ENCODE measurements around the gene GNG4. TPM values are rescaled to one million over a fixed set of nuclear protein-coding genes. Genes with fewer than 3 reads are reported as not detected.

The GNG4 gene
- total and polyA plus RNA-seq, 2 donors (not counting 1 experiment from before 2014, with no cell fraction given), result under 0.01 to 0.06 TPM

- H2AFZ ChIP-seq (ENCODE audit: low read length), result no peak overlapping the region
- H3K9me3 ChIP-seq (ENCODE audit: control insufficient read depth, insufficient read depth, low read depth, low read length), result no peaks in the 10 kb centered on the region
- no peak overlapping the region for H3K4me2 ChIP-seq (ENCODE audit: extremely low read depth, insufficient read depth, low read length)
- H3K4me1 ChIP-seq (ENCODE audit: control insufficient read depth, extremely low read depth, insufficient read depth, low read length), result no peaks in the 10 kb centered on the region
- H3K4me3 ChIP-seq (replicated peaks in 1 of 4; ENCODE audit: control extremely low read depth in 1 of 4, insufficient read depth in 1 of 4, low read depth in 3 of 4, low read length in 4 of 4), result no peak overlapping the region
- H3K9ac ChIP-seq (ENCODE audit: insufficient read depth, low read length), result no peak overlapping the region
- DNase-seq (ENCODE audit: low read depth in 2 of 2), result no peak
- peaks cover 4% of the 10 kb centered on the region for H3K79me2 ChIP-seq (ENCODE audit: control insufficient read depth, insufficient read depth, low read length)
- no peaks in the 10 kb centered on the region for H3K27me3 ChIP-seq (ENCODE audit: control insufficient read depth, insufficient read depth, low read length)
- H3K36me3 ChIP-seq (ENCODE audit: control insufficient read depth, insufficient read depth, low read length), result no peaks in the 10 kb centered on the region
- no peak overlapping the region for H3K27ac ChIP-seq (ENCODE audit: insufficient read depth, low read length)
- no peaks in the 10 kb centered on the region for H4K20me1 ChIP-seq (ENCODE audit: control insufficient read depth, extremely low read depth, insufficient read depth, low read length)
- no peak for TF ChIP-seq EZH2 (IDR thresholded peaks at IDR 0.05; ENCODE audit: low read length, missing control alignments)
- TF ChIP-seq CTCF (conservative IDR thresholded peaks at IDR 0.05 in 1 of 2, IDR thresholded peaks at IDR 0.05 in 1 of 2; ENCODE audit: low read depth in 1 of 2, low read length in 2 of 2), result no peak
Measured at GRCh38 chr1:235507623-235508022, 142.0 kb downstream of the GNG4 start.

- H3K36me3 ChIP-seq (ENCODE audit: control insufficient read depth, insufficient read depth, low read length), result no peaks in the 10 kb centered on the region
- peak overlapping the region; percentile 80 to 93 (median 84) for H3K4me3 ChIP-seq (replicated peaks in 1 of 4; ENCODE audit: control extremely low read depth in 1 of 4, insufficient read depth in 1 of 4, low read depth in 3 of 4, low read length in 4 of 4)
- H3K9ac ChIP-seq (ENCODE audit: insufficient read depth, low read length), result peak overlapping the region; percentile 85
- H2AFZ ChIP-seq (ENCODE audit: low read length), result peak overlapping the region; percentile 97
- no peak for TF ChIP-seq EZH2 (IDR thresholded peaks at IDR 0.05; ENCODE audit: low read length, missing control alignments)
- peak; percentile 72 to 73 for TF ChIP-seq CTCF (conservative IDR thresholded peaks at IDR 0.05 in 1 of 2, IDR thresholded peaks at IDR 0.05 in 1 of 2; ENCODE audit: low read depth in 1 of 2, low read length in 2 of 2)
- peaks cover 30% of the 10 kb centered on the region for H3K79me2 ChIP-seq (ENCODE audit: control insufficient read depth, insufficient read depth, low read length)
- H3K4me2 ChIP-seq (ENCODE audit: extremely low read depth, insufficient read depth, low read length), result peak overlapping the region; percentile 64
- peaks cover 2% of the 10 kb centered on the region for H3K4me1 ChIP-seq (ENCODE audit: control insufficient read depth, extremely low read depth, insufficient read depth, low read length)
- H3K27me3 ChIP-seq (ENCODE audit: control insufficient read depth, insufficient read depth, low read length), result no peaks in the 10 kb centered on the region
- DNase-seq (ENCODE audit: low read depth in 2 of 2), result peak; percentile 98 to 99
- H3K27ac ChIP-seq (ENCODE audit: insufficient read depth, low read length), result peak overlapping the region; percentile 99
- no peaks in the 10 kb centered on the region for H4K20me1 ChIP-seq (ENCODE audit: control insufficient read depth, extremely low read depth, insufficient read depth, low read length)
- H3K9me3 ChIP-seq (ENCODE audit: control insufficient read depth, insufficient read depth, low read depth, low read length), result no peaks in the 10 kb centered on the region
Measured at GRCh38 chr1:235504494-235505222, 144.9 kb downstream of the GNG4 start.

GRCh38 chr1:235504122-235504493, 145.5 kb downstream of the GNG4 start, which contains the start of gene B3GALNT2:
Gene B3GALNT2, minus strand, starts transcription at chr1:235504452. Its CDS starts 200 bp downstream, at chr1:235504252.
- no peaks in the 10 kb centered on the region for H4K20me1 ChIP-seq (ENCODE audit: control insufficient read depth, extremely low read depth, insufficient read depth, low read length)
- H2AFZ ChIP-seq (ENCODE audit: low read length), result peak within 1 kb of the TSS; percentile 97
- H3K36me3 ChIP-seq (ENCODE audit: control insufficient read depth, insufficient read depth, low read length), result no peaks in the 10 kb centered on the region
- H3K9me3 ChIP-seq (ENCODE audit: control insufficient read depth, insufficient read depth, low read depth, low read length), result no peaks in the 10 kb centered on the region
- H3K4me3 ChIP-seq (replicated peaks in 1 of 4; ENCODE audit: control extremely low read depth in 1 of 4, insufficient read depth in 1 of 4, low read depth in 3 of 4, low read length in 4 of 4), result peak within 1 kb of the TSS; percentile 80 to 93 (median 84)
- TF ChIP-seq CTCF (conservative IDR thresholded peaks at IDR 0.05 in 1 of 2, IDR thresholded peaks at IDR 0.05 in 1 of 2; ENCODE audit: low read depth in 1 of 2, low read length in 2 of 2) (no peak), EZH2 (IDR thresholded peaks at IDR 0.05; ENCODE audit: low read length, missing control alignments) (no peak)
- peaks cover 34% of the 10 kb centered on the region for H3K79me2 ChIP-seq (ENCODE audit: control insufficient read depth, insufficient read depth, low read length)
- H3K27ac ChIP-seq (ENCODE audit: insufficient read depth, low read length), result peak within 1 kb of the TSS; percentile 99
- no peaks in the 10 kb centered on the region for H3K27me3 ChIP-seq (ENCODE audit: control insufficient read depth, insufficient read depth, low read length)
- H3K4me2 ChIP-seq (ENCODE audit: extremely low read depth, insufficient read depth, low read length), result peak within 1 kb of the TSS; percentile 90
- H3K4me1 ChIP-seq (ENCODE audit: control insufficient read depth, extremely low read depth, insufficient read depth, low read length), result peaks cover 2% of the 10 kb centered on the region
- no peak for DNase-seq (ENCODE audit: low read depth in 2 of 2)
- peak within 1 kb of the TSS; percentile 85 for H3K9ac ChIP-seq (ENCODE audit: insufficient read depth, low read length)
